ENCODE measurements around the gene NCK1. TPM values are rescaled to one million over a fixed set of nuclear protein-coding genes. Genes with fewer than 3 reads are reported as not detected.
"Not testable (repeated sequence)": the region's sequence is repeated elsewhere in the genome, so short reads cannot be mapped to it uniquely, and the experiment has no call there.

NCK1 gene
- total and polyA plus RNA-seq, 2 experiments from 2014 or later, result 28.4 to 28.7 TPM

- TF ChIP-seq ZNF462 (CRISPR knock-in tag; IDR thresholded peaks at IDR 0.05) (no peak), EZH2 (IDR thresholded peaks at IDR 0.05; ENCODE audit: low read depth, unreplicated experiment) (no peak), EZH2phosphoT487 (IDR thresholded peaks at IDR 0.05; ENCODE audit: unreplicated experiment) (no peak), STAT1 (IDR thresholded peaks at IDR 0.05; ENCODE audit: unreplicated experiment) (no peak), CREB1 (CRISPR knock-in tag; IDR thresholded peaks at IDR 0.05; ENCODE audit: low read depth) (no peak)
Measured at GRCh38 chr3:136899622-136900158, 37.7 kb downstream of the NCK1 start (continued).

GRCh38 chr3:136900694-136901093 is 38.7 kb downstream of the NCK1 start:
- not testable (repeated sequence) for H3K4me3 ChIP-seq; H3F3A ChIP-seq (replicated peaks; ENCODE audit: low read depth); DNase-seq (ENCODE audit: low spot score); H3K4me3 Mint-ChIP-seq; H3K27me3 ChIP-seq (ENCODE audit: insufficient read depth); H3K9me2 ChIP-seq (ENCODE audit: insufficient read depth); H3K27me3 Mint-ChIP-seq (ENCODE audit: insufficient read depth, low read depth, poor library complexity); H3K27ac ChIP-seq (ENCODE audit: low read depth); H2AFZ ChIP-seq; H3K9me3 Mint-ChIP-seq; ATAC-seq; H3K36me3 ChIP-seq (ENCODE audit: insufficient read depth)
- Mint-ChIP-seq H3K4me1 (peaks cover 51% of the 10 kb centered on the region), H3K27ac (peak overlapping the region; percentile 94), H3K36me3 (ENCODE audit: low read depth) (peaks cover 12% of the 10 kb centered on the region)
- Histone ChIP-seq H3K4me2 (peak overlapping the region; percentile 52), H3K79me2 (replicated peaks; ENCODE audit: insufficient read depth) (peaks cover 100% of the 10 kb centered on the region), H4K20me1 (replicated peaks; ENCODE audit: insufficient read depth) (peaks cover 17% of the 10 kb centered on the region), H3K4me1 (ENCODE audit: insufficient read depth) (peaks cover 60% of the 10 kb centered on the region)
